Endodermal cell (in vitro differentiated cells): Measurements from ENCODE around the gene ZNF385A. TPM values are rescaled to one million over a fixed set of nuclear protein-coding genes. Genes with fewer than 3 reads are reported as not detected.
A peak's percentile ranks its signal among the peaks of the same experiment; 100 is the strongest.

ENCODE experiments used
- DNase-seq: peaks from one replicate; pipeline ENCODE4 v3.0.0-alpha.2; 2017
- H3K27ac ChIP-seq: 2 replicates; pipeline ENCODE4 v1.5.1; 2013; ENCODE audit warnings: mild to moderate bottlenecking, low read depth, low read length, moderate library complexity
- H3K27me3 ChIP-seq: 2 replicates; pipeline ENCODE4 v1.6.1; 2013; ENCODE audit warnings: mild to moderate bottlenecking, low read length, moderate library complexity; ENCODE audit not compliant: insufficient read depth, control insufficient read depth, poor library complexity, severe bottlenecking
- H3K36me3 ChIP-seq: 2 replicates; pipeline ENCODE4 v1.7.0; 2013; ENCODE audit warnings: mild to moderate bottlenecking, low read length, moderate library complexity; ENCODE audit not compliant: control insufficient read depth, insufficient read depth
- H3K4me1 ChIP-seq: one replicate; pipeline ENCODE4 v1.7.0; 2013; ENCODE audit warnings: low read length; ENCODE audit not compliant: control insufficient read depth, insufficient read depth
- H3K4me3 ChIP-seq: 2 replicates; pipeline ENCODE4 v1.5.1; 2013; ENCODE audit warnings: mild to moderate bottlenecking, low read length, moderate library complexity
- H3K9ac ChIP-seq: 2 replicates; pipeline ENCODE4 v1.6.1; 2013; ENCODE audit warnings: mild to moderate bottlenecking, low read length, moderate library complexity; ENCODE audit not compliant: poor library complexity, severe bottlenecking; ENCODE audit errors: extremely low read depth
- H3K9me3 ChIP-seq: 2 replicates; pipeline ENCODE4 v1.6.1; 2013; ENCODE audit warnings: mild to moderate bottlenecking, low read length, moderate library complexity; ENCODE audit not compliant: control insufficient read depth
- H3K27ac Mint-ChIP-seq: 2 replicates; pipeline ENCODE4 v1.8.0; 2020; ENCODE audit warnings: mixed read lengths
- H3K27me3 Mint-ChIP-seq: 2 replicates; pipeline ENCODE4 v1.8.0; 2021; ENCODE audit warnings: mild to moderate bottlenecking, mixed read lengths; ENCODE audit not compliant: insufficient read depth
- H3K36me3 Mint-ChIP-seq: 2 replicates; pipeline ENCODE4 v1.8.0; 2020; ENCODE audit warnings: low read depth, mixed read lengths
- H3K4me1 Mint-ChIP-seq: 2 replicates; pipeline ENCODE4 v1.8.0; 2020; ENCODE audit warnings: mixed read lengths
- H3K4me3 Mint-ChIP-seq: 2 replicates; pipeline ENCODE4 v1.8.0; 2020; ENCODE audit warnings: mild to moderate bottlenecking, moderate library complexity, mixed read lengths
- H3K9me3 Mint-ChIP-seq: 2 replicates; pipeline ENCODE4 v1.8.0; 2020; ENCODE audit warnings: mild to moderate bottlenecking, mixed read lengths
- CTCF ChIP-seq: fragments of 200-600 bp; sonication (generic); conservative IDR thresholded peaks from 2 replicates; pipeline ENCODE4 v1.5.0; 2021; ENCODE audit warnings: antibody characterized with exemption, mild to moderate bottlenecking
- WGBS, 2 experiments: methylation state at CpG; one replicate each; pipeline versions ENCODE4 v1.1.5 to v1.1.7; 2013; ENCODE audit warnings: missing lambda C conversion rate in 2 of 2, mixed read lengths in 1 of 2; ENCODE audit not compliant: insufficient coverage in 1 of 2, insufficient read length in 1 of 2; 5-methylcytosine and 5-hydroxymethylcytosine counted together
- total RNA-seq, 2 donors: library from RNA; stranded (reverse); fragmentation: NEBNext Ultra II Directional in 1 of 2; extraction: Animal tissue kit (Norgen Biotek cat#: 25700) in 1 of 2; gene quantifications; 2 replicates in 1 of 2; 3 replicates in 1 of 2; pipeline ENCODE4 v1.2.1, GENCODE V29; 2021

ZNF385A gene
- total RNA-seq, 2 donors from 2014 or later, result 10.5 to 16.3 TPM

GRCh38 chr12:54418441-54419087, 34.0 kb upstream of the ZNF385A start:
- Mint-ChIP-seq H3K27me3 (peaks cover 6% of the 10 kb centered on the region), H3K4me3 (peak overlapping the region; percentile 96), H3K9me3 (no peaks in the 10 kb centered on the region), H3K27ac (peak overlapping the region; percentile 81), H3K4me1 (peaks cover 55% of the 10 kb centered on the region), H3K36me3 (peaks cover 14% of the 10 kb centered on the region)
- Histone ChIP-seq H3K36me3 (peaks cover 6% of the 10 kb centered on the region), H3K9ac (peak overlapping the region; percentile 82), H3K4me1 (peaks cover 16% of the 10 kb centered on the region), H3K9me3 (no peaks in the 10 kb centered on the region), H3K27ac (no peak overlapping the region), H3K4me3 (peak overlapping the region; percentile 93), H3K27me3 (no peaks in the 10 kb centered on the region)
- WGBS, 2 experiments, result 0% methylated on average over 6 to 35 of the region's 35 CpGs
- no peak for DNase-seq
- no peak for TF ChIP-seq CTCF

GRCh38 chr12:54417712-54418440, 33.3 kb upstream of the ZNF385A start:
- DNase-seq, result peak; percentile 77
- peaks cover 12% of the 10 kb centered on the region for H3K36me3 ChIP-seq
- no peaks in the 10 kb centered on the region for H3K27me3 ChIP-seq
- no peak for TF ChIP-seq CTCF
- Mint-ChIP-seq H3K4me1 (peaks cover 55% of the 10 kb centered on the region), H3K27ac (peak overlapping the region; percentile 81), H3K36me3 (peaks cover 15% of the 10 kb centered on the region), H3K4me3 (peak overlapping the region; percentile 96), H3K27me3 (peaks cover 4% of the 10 kb centered on the region), H3K9me3 (no peaks in the 10 kb centered on the region)
- peaks cover 16% of the 10 kb centered on the region for H3K4me1 ChIP-seq
- WGBS, 2 experiments, result 6 to 28% methylated on average over 3 to 16 of the region's 25 CpGs
- H3K9ac ChIP-seq, result peak overlapping the region; percentile 82
- H3K27ac ChIP-seq, result no peak overlapping the region
- no peaks in the 10 kb centered on the region for H3K9me3 ChIP-seq
- H3K4me3 ChIP-seq, result peak overlapping the region; percentile 93

- no peak overlapping the region for H3K27ac Mint-ChIP-seq
- H3K9ac ChIP-seq, result peak overlapping the region; percentile 82
- peak overlapping the region; percentile 93 for H3K4me3 ChIP-seq
Measured at GRCh38 chr12:54416687-54417603, 32.4 kb upstream of the ZNF385A start.

More at GRCh38 chr12:54416687-54417603, 32.4 kb upstream of the ZNF385A start:
- peaks cover 52% of the 10 kb centered on the region for H3K4me1 Mint-ChIP-seq
- Histone ChIP-seq H3K27ac (no peak overlapping the region), H3K9me3 (no peaks in the 10 kb centered on the region), H3K27me3 (no peaks in the 10 kb centered on the region), H3K4me1 (peaks cover 16% of the 10 kb centered on the region), H3K36me3 (peaks cover 18% of the 10 kb centered on the region)
- DNase-seq, result peak; percentile 45
- no peak for TF ChIP-seq CTCF
- peaks cover 21% of the 10 kb centered on the region for H3K36me3 Mint-ChIP-seq
- no peaks in the 10 kb centered on the region for H3K9me3 Mint-ChIP-seq
- peaks cover 3% of the 10 kb centered on the region for H3K27me3 Mint-ChIP-seq
- peak overlapping the region; percentile 96 for H3K4me3 Mint-ChIP-seq
- whole genome bisulfite sequencing, 2 experiments, result 79 to 89% methylated on average over 3 to 4 of the region's 5 CpGs
